IMR-90 (cell line): Measurements from ENCODE around the gene GIPR. TPM values are rescaled to one million over a fixed set of nuclear protein-coding genes. Genes with fewer than 3 reads are reported as not detected.

Experiments
- ATAC-seq: fragments of 200-7000 bp; cut with Tn5 transposase; 2 replicates; pipeline ENCODE4 v1.9.1; 2020; ENCODE audit warnings: low read depth, mild to moderate bottlenecking, moderate library complexity
- BruUV-seq: library from RNA; stranded (reverse); fragments of 400-500 nt; replicated peaks from 2 replicates; lab custom pipeline; 2021; lab: Mats Ljungman, UMichigan
- CTCF ChIA-PET: fragments of 300-600 bp; formaldehyde crosslinking; extraction: SDS; loops from one replicate; lab custom pipeline; 2021; ENCODE audit warnings: antibody characterized with exemption; lab: Yijun Ruan, JAX
- POLR2A ChIA-PET: fragments of 300-600 bp; sonication (Branson Sonifier 250); formaldehyde crosslinking; loops from one replicate; lab custom pipeline; 2022; ENCODE audit warnings: antibody characterized with exemption; ENCODE audit not compliant: unreplicated experiment; lab: Charles Lee
- DNase-seq: peaks from one replicate; pipeline ENCODE4 v3.0.0; 2013
- H2AFZ ChIP-seq: replicated peaks from 2 replicates; pipeline ENCODE3; 2013; ENCODE audit warnings: low read length, mild to moderate bottlenecking; ENCODE audit not compliant: poor library complexity
- H2AK5ac ChIP-seq: 2 replicates; pipeline ENCODE4 v1.6.1; 2013; ENCODE audit warnings: low read depth, low read length, inconsistent platforms
- H2AK9ac ChIP-seq: replicated peaks from 2 replicates; pipeline ENCODE3; 2013; ENCODE audit warnings: mild to moderate bottlenecking, low read depth, low read length, moderate library complexity; ENCODE audit not compliant: poor library complexity
- H2BK120ac ChIP-seq: 2 replicates; pipeline ENCODE4 v1.6.1; 2013; ENCODE audit warnings: low read depth, low read length, inconsistent platforms
- H2BK15ac ChIP-seq: 3 replicates; pipeline ENCODE4 v1.6.1; 2013; ENCODE audit warnings: low read depth, low read length, inconsistent platforms
- H2BK20ac ChIP-seq: 2 replicates; pipeline ENCODE4 v1.6.1; 2013; ENCODE audit warnings: low read depth, mild to moderate bottlenecking, inconsistent platforms, low read length, moderate library complexity
- H2BK5ac ChIP-seq: 2 replicates; pipeline ENCODE4 v1.6.1; 2013; ENCODE audit warnings: mild to moderate bottlenecking, low read depth, low read length, inconsistent platforms; ENCODE audit not compliant: poor library complexity, severe bottlenecking
- H3K14ac ChIP-seq: replicated peaks from 2 replicates; pipeline ENCODE4 v1.6.1; 2013; ENCODE audit warnings: low read depth, low read length, inconsistent platforms
- H3K18ac ChIP-seq: 2 replicates; pipeline ENCODE4 v1.6.1; 2013; ENCODE audit warnings: low read depth, low read length, control low read depth
- H3K23ac ChIP-seq: 2 replicates; pipeline ENCODE4 v1.6.1; 2013; ENCODE audit warnings: low read depth, low read length, inconsistent platforms
- H3K27ac ChIP-seq: 2 replicates; pipeline ENCODE4 v1.5.1; 2013; ENCODE audit warnings: mild to moderate bottlenecking, control low read depth, low read length; ENCODE audit not compliant: insufficient read depth
- H3K27me3 ChIP-seq: 2 replicates; pipeline ENCODE4 v1.6.1; 2013; ENCODE audit warnings: low read length; ENCODE audit not compliant: control insufficient read depth, insufficient read depth
- H3K36me3 ChIP-seq: 2 replicates; pipeline ENCODE4 v1.6.1; 2013; ENCODE audit warnings: low read length, mixed read lengths; ENCODE audit not compliant: control insufficient read depth, insufficient read depth
- H3K4ac ChIP-seq: 2 replicates; pipeline ENCODE4 v1.6.1; 2013; ENCODE audit warnings: low read depth, low read length, inconsistent platforms
- H3K4me1 ChIP-seq: 2 replicates; pipeline ENCODE4 v1.6.1; 2013; ENCODE audit warnings: low read length, mixed read lengths; ENCODE audit not compliant: control insufficient read depth, insufficient read depth
- H3K4me2 ChIP-seq: 2 replicates; pipeline ENCODE4 v1.6.1; 2013; ENCODE audit warnings: low read depth, mild to moderate bottlenecking, control low read depth, low read length, moderate library complexity
- H3K4me3 ChIP-seq: 2 replicates; pipeline ENCODE4 v1.5.1; 2013; ENCODE audit warnings: low read depth, mild to moderate bottlenecking, control low read depth, low read length, moderate library complexity; ENCODE audit not compliant: insufficient read depth
- H3K56ac ChIP-seq: 2 replicates; pipeline ENCODE4 v1.6.1; 2013; ENCODE audit warnings: low read length, inconsistent platforms; ENCODE audit not compliant: insufficient read depth; ENCODE audit errors: extremely low read depth
- H3K79me1 ChIP-seq, 2 experiments: 2 replicates each; pipeline ENCODE4 v1.6.1; 2013; ENCODE audit warnings: low read length in 2 of 2, inconsistent platforms in 1 of 2, low read depth in 1 of 2
- H3K9ac ChIP-seq: 2 replicates; pipeline ENCODE4 v1.6.1; 2013; ENCODE audit warnings: low read depth, low read length, control low read depth
- H3K9me1 ChIP-seq: 2 replicates; pipeline ENCODE4 v1.6.1; 2013; ENCODE audit warnings: low read length, inconsistent platforms; ENCODE audit not compliant: insufficient read depth
- H3K9me3 ChIP-seq: 2 replicates; pipeline ENCODE4 v1.6.1; 2013; ENCODE audit warnings: low read length; ENCODE audit not compliant: control insufficient read depth, insufficient read depth
- H4K20me1 ChIP-seq: 2 replicates; pipeline ENCODE4 v1.6.1; 2013; ENCODE audit warnings: low read length, inconsistent platforms; ENCODE audit not compliant: insufficient read depth
- H4K5ac ChIP-seq: 2 replicates; pipeline ENCODE4 v1.6.1; 2013; ENCODE audit warnings: mild to moderate bottlenecking, low read depth, low read length, control low read depth
- H4K8ac ChIP-seq, 2 experiments: 2 replicates each; pipeline ENCODE4 v1.6.1; 2013; ENCODE audit warnings: low read depth in 2 of 2, low read length in 2 of 2, control low read depth in 1 of 2, inconsistent platforms in 1 of 2
- H4K91ac ChIP-seq: 2 replicates; pipeline ENCODE4 v1.6.1; 2013; ENCODE audit warnings: low read depth, low read length, inconsistent platforms; ENCODE audit not compliant: insufficient read depth
- MXI1 ChIP-seq: IDR thresholded peaks from 2 replicates; pipeline ENCODE4 v1.6.1; 2012; ENCODE audit warnings: low read depth, mild to moderate bottlenecking, low read length, moderate library complexity, borderline replicate concordance
- SMC3 ChIP-seq: fragments of 150-350 bp; IDR thresholded peaks from 2 replicates; pipeline ENCODE4 v1.6.1; 2016; ENCODE audit warnings: low read depth, mild to moderate bottlenecking, antibody characterized with exemption, low read length, moderate library complexity
- WGBS, 2 experiments: methylation state at CpG; one replicate each; pipeline versions ENCODE4 v1.1.5 to v1.1.7; 2013; ENCODE audit warnings: missing lambda C conversion rate in 2 of 2; ENCODE audit not compliant: insufficient read length in 1 of 2; ENCODE audit errors: extremely low coverage in 2 of 2; 5-methylcytosine and 5-hydroxymethylcytosine counted together
- dilution Hi-C: fragments of 300-500 bp; cut with HindIII; formaldehyde crosslinking; loops from one replicate; pipeline ENCODE4 v1.14.3; 2018; ENCODE audit warnings: low sequenced_read_pairs; ENCODE audit not compliant: unreplicated experiment
- in situ Hi-C: fragments of 300-500 bp; cut with MboI; formaldehyde crosslinking; loops from 3 replicates; pipeline ENCODE4 v1.14.3; 2019; ENCODE audit warnings: low sequenced_read_pairs, inconsistent platforms, mixed read lengths
- intact Hi-C: fragments of 100-400 bp; cut with micrococcal nuclease; formaldehyde crosslinking; loops from 2 replicates; pipeline ENCODE4 v1.10.0; 2022
- polyA plus RNA-seq, 3 experiments: library from polyadenylated mRNA; depleted of rRNA; stranded (reverse); fragments of >200 nt; gene quantifications; 2 replicates each; pipeline ENCODE4 v1.2.3, GENCODE V29; 2012; ENCODE audit warnings: low replicate concordance in 1 of 3
- total RNA-seq: library from RNA; depleted of rRNA; stranded (reverse); fragments of >200 nt; gene quantifications from 2 replicates; pipeline ENCODE4 v1.2.3, GENCODE V29; 2012
- TF ChIP-seq, protein P1 (sequence below): fragments of 150-350 bp; IDR thresholded peaks from 2 replicates; pipeline ENCODE4 v1.6.1; 2017; ENCODE audit warnings: mild to moderate bottlenecking, antibody characterized with exemption, low read length, low read depth

GIPR gene
- total and polyA plus RNA-seq, 2 of the 4 experiments (the other 2 are of a cell fraction) = 0.18 to 1.2 TPM

DNA sequence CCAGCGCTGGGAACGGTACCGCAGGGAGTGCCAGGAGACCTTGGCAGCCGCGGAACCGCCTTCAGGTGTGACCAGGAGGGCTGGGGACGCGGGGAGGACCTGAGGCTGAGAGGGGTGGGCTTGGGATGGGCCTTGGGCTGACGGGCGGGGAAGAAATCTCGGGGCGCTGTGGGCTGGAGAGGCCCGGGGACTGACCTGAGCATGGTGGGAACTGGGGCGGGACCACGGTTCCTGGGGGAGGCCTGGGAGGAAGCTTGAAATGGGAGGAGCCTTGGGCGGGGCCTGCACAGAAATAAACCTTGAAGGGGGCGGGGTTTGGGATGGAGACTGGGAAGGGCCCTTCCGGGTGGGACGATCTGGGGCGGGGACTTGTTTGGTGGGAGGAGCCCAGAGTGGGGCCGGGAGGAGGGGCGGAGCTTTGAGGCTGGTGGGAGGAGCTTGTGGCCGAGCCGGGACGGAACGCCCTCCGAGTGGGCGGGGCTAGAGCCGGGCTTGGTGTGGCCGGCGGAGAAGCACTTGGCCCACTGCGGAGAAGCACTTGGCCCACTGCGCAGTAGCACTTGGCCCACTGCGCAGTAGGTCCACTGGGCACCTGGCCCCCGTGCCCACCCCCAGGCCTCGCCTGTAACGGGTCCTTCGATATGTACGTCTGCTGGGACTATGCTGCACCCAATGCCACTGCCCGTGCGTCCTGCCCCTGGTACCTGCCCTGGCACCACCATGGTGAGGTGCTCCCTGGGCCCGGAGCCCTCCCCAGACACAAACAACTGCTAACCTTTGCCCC lies 2.8 kb downstream of the GIPR start:
- Histone ChIP-seq H3K18ac (no peak overlapping the region), H3K9ac (no peak overlapping the region), H2AK9ac (peak overlapping the region; percentile 65), H3K56ac (no peak overlapping the region), H3K9me1 (peaks cover 4% of the 10 kb centered on the region), H2BK120ac (no peak overlapping the region), H2BK20ac (no peak overlapping the region), H3K36me3 (no peaks in the 10 kb centered on the region), H2AK5ac (no peak overlapping the region; the same call in 1 of the 2 replicates), H3K9me3 (no peaks in the 10 kb centered on the region), H3K4ac (no peak overlapping the region), H2BK5ac (no peak overlapping the region), H4K91ac (no peak overlapping the region), H3K79me1 (no peaks in the 10 kb centered on the region), H3K14ac (no peak overlapping the region), H4K8ac (no peak overlapping the region; a peak in 1 of 4 replicates), H3K27ac (no peak overlapping the region), H4K20me1 (no peaks in the 10 kb centered on the region), H3K23ac (no peak overlapping the region), H2AFZ (peak overlapping the region; percentile 83), H3K4me1 (peaks cover 5% of the 10 kb centered on the region), H3K27me3 (peaks cover 8% of the 10 kb centered on the region; the same call in 1 of the 2 replicates), H2BK15ac (no peak overlapping the region), H3K4me3 (no peak overlapping the region), H4K5ac (no peak overlapping the region), H3K4me2 (no peak overlapping the region; the same call in 1 of the 2 replicates)
- CTCF ChIA-PET = no interaction called here
- WGBS, 2 experiments = 17% methylated on average over 20 of the region's 42 CpGs; no CpG with 5 or more reads in 1 of the 2 experiments
- BruUV-seq = no TSS peak
- dilution Hi-C loops = no loop called here
- intact Hi-C loops = no loop called here
- TF ChIP-seq, protein P1, sequence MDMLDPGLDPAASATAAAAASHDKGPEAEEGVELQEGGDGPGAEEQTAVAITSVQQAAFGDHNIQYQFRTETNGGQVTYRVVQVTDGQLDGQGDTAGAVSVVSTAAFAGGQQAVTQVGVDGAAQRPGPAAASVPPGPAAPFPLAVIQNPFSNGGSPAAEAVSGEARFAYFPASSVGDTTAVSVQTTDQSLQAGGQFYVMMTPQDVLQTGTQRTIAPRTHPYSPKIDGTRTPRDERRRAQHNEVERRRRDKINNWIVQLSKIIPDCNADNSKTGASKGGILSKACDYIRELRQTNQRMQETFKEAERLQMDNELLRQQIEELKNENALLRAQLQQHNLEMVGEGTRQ = no peak
- no peak for TF ChIP-seq SMC3
- no peak for TF ChIP-seq MXI1
- in situ Hi-C loops = no loop called here
- POLR2A ChIA-PET = no interaction called here
- DNase-seq (peak; percentile 72), ATAC-seq (peak; percentile 87)
